H1 (cell line): ENCODE results near the gene UNC80. TPM values are rescaled to one million over a fixed set of nuclear protein-coding genes. Genes with fewer than 3 reads are reported as not detected.

Experiments used
- FOSL1 ChIP-seq: IDR thresholded peaks from 2 replicates; pipeline ENCODE4 v1.6.1; 2011; ENCODE audit warnings: mild to moderate bottlenecking, low read depth, low read length, moderate library complexity; ENCODE audit not compliant: insufficient read depth
- GTF2F1 ChIP-seq: IDR thresholded peaks from 2 replicates; pipeline ENCODE4 v1.6.1; 2012; ENCODE audit warnings: low read depth, low read length, improper control_type of control experiment, borderline replicate concordance
- KDM1A ChIP-seq: fragments of 200-600, 300-600 bp; sonication (generic); IDR thresholded peaks from 2 replicates; pipeline ENCODE4 v1.7.1; 2016; ENCODE audit warnings: mild to moderate bottlenecking, low read length, borderline replicate concordance
- PHF8 ChIP-seq: fragments of 200-600 bp; sonication (generic); conservative IDR thresholded peaks from 2 replicates; pipeline ENCODE4 v1.7.1; 2012; ENCODE audit warnings: low read depth, mild to moderate bottlenecking, inconsistent platforms, low read length, moderate library complexity
- POU5F1 ChIP-seq: IDR thresholded peaks from 2 replicates; pipeline ENCODE4 v1.6.1; 2011; ENCODE audit warnings: low read depth, mild to moderate bottlenecking, low read length, moderate library complexity
- polyA plus RNA-seq, 7 experiments: library from polyadenylated mRNA; depleted of rRNA in 3 of 7; stranded (reverse) in 5 of 7; unstranded in 2 of 7; fragments of >200 nt in 5 of 7; fragments of 200-250 nt in 2 of 7; gene quantifications; 1 replicate in 5 of 7; 2 replicates in 1 of 7; 4 replicates in 1 of 7; pipeline versions ENCODE4 v1.2.1 to v1.2.3, GENCODE V29; 2011 to 2013; ENCODE audit warnings: missing spikeins in 2 of 7, mixed read lengths in 2 of 7
- total RNA-seq: library from RNA; stranded (reverse); fragmentation: NEBNext Ultra II Directional; extraction: Animal tissue kit (Norgen Biotek cat#: 25700); gene quantifications from 2 replicates; pipeline ENCODE4 v1.2.1, GENCODE V29; 2021
- TF ChIP-seq, protein P1 (sequence below): IDR thresholded peaks from 2 replicates; pipeline ENCODE4 v1.6.1; 2011; ENCODE audit warnings: low read depth, mild to moderate bottlenecking, low read length; ENCODE audit not compliant: insufficient read depth
- TF ChIP-seq, protein P2 (sequence below): fragments of 300-600 bp; sonication (generic); IDR thresholded peaks from 2 replicates; pipeline ENCODE4 v1.7.1; 2012; ENCODE audit warnings: low read length, moderate library complexity, mild to moderate bottlenecking, inconsistent platforms; ENCODE audit not compliant: insufficient replicate concordance

UNC80 gene
- total and polyA plus RNA-seq, 2 of the 8 experiments (the other 6 are each of a cell fraction or from before 2014, with no cell fraction given) = 0.53 to 0.56 TPM

DNA sequence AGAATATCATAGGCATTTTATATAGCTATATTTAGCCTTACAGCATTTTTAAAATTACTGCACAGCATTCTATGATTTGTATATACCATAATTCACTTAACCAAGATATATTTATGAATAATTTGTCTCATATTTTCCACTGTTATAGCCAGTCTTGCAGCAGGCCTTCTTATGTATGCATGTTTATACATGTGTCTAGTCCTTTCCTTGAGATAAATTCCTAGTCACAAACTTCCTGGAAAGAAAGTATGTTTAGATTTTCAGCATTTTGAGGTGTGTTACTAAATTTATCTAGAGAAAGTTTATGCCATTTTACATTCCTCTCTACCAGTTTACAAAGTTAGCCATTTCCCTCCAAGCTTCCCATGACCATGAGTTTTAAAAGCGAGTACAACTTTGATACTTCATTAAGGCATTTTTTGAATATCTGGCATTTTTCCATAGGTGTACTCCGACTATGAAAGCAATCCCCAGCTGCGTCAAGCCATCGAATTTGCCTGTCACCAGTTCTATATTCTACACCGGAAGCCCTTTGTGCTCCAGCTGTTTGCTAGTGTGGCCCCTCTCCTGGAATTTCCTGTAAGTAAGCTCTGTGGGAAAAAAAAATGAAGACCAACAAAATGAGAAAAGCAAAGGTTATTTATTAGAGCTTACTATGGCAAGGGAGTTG lies 171.4 kb downstream of the UNC80 start (continued):
- TF ChIP-seq GTF2F1 (no peak), PHF8 (no peak), FOSL1 (no peak), KDM1A (no peak), POU5F1 (no peak)
- TF ChIP-seq, protein P1, sequence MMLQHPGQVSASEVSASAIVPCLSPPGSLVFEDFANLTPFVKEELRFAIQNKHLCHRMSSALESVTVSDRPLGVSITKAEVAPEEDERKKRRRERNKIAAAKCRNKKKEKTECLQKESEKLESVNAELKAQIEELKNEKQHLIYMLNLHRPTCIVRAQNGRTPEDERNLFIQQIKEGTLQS = no peak
- TF ChIP-seq, protein P2, sequence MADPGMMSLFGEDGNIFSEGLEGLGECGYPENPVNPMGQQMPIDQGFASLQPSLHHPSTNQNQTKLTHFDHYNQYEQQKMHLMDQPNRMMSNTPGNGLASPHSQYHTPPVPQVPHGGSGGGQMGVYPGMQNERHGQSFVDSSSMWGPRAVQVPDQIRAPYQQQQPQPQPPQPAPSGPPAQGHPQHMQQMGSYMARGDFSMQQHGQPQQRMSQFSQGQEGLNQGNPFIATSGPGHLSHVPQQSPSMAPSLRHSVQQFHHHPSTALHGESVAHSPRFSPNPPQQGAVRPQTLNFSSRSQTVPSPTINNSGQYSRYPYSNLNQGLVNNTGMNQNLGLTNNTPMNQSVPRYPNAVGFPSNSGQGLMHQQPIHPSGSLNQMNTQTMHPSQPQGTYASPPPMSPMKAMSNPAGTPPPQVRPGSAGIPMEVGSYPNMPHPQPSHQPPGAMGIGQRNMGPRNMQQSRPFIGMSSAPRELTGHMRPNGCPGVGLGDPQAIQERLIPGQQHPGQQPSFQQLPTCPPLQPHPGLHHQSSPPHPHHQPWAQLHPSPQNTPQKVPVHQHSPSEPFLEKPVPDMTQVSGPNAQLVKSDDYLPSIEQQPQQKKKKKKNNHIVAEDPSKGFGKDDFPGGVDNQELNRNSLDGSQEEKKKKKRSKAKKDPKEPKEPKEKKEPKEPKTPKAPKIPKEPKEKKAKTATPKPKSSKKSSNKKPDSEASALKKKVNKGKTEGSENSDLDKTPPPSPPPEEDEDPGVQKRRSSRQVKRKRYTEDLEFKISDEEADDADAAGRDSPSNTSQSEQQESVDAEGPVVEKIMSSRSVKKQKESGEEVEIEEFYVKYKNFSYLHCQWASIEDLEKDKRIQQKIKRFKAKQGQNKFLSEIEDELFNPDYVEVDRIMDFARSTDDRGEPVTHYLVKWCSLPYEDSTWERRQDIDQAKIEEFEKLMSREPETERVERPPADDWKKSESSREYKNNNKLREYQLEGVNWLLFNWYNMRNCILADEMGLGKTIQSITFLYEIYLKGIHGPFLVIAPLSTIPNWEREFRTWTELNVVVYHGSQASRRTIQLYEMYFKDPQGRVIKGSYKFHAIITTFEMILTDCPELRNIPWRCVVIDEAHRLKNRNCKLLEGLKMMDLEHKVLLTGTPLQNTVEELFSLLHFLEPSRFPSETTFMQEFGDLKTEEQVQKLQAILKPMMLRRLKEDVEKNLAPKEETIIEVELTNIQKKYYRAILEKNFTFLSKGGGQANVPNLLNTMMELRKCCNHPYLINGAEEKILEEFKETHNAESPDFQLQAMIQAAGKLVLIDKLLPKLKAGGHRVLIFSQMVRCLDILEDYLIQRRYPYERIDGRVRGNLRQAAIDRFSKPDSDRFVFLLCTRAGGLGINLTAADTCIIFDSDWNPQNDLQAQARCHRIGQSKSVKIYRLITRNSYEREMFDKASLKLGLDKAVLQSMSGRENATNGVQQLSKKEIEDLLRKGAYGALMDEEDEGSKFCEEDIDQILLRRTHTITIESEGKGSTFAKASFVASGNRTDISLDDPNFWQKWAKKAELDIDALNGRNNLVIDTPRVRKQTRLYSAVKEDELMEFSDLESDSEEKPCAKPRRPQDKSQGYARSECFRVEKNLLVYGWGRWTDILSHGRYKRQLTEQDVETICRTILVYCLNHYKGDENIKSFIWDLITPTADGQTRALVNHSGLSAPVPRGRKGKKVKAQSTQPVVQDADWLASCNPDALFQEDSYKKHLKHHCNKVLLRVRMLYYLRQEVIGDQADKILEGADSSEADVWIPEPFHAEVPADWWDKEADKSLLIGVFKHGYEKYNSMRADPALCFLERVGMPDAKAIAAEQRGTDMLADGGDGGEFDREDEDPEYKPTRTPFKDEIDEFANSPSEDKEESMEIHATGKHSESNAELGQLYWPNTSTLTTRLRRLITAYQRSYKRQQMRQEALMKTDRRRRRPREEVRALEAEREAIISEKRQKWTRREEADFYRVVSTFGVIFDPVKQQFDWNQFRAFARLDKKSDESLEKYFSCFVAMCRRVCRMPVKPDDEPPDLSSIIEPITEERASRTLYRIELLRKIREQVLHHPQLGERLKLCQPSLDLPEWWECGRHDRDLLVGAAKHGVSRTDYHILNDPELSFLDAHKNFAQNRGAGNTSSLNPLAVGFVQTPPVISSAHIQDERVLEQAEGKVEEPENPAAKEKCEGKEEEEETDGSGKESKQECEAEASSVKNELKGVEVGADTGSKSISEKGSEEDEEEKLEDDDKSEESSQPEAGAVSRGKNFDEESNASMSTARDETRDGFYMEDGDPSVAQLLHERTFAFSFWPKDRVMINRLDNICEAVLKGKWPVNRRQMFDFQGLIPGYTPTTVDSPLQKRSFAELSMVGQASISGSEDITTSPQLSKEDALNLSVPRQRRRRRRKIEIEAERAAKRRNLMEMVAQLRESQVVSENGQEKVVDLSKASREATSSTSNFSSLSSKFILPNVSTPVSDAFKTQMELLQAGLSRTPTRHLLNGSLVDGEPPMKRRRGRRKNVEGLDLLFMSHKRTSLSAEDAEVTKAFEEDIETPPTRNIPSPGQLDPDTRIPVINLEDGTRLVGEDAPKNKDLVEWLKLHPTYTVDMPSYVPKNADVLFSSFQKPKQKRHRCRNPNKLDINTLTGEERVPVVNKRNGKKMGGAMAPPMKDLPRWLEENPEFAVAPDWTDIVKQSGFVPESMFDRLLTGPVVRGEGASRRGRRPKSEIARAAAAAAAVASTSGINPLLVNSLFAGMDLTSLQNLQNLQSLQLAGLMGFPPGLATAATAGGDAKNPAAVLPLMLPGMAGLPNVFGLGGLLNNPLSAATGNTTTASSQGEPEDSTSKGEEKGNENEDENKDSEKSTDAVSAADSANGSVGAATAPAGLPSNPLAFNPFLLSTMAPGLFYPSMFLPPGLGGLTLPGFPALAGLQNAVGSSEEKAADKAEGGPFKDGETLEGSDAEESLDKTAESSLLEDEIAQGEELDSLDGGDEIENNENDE = no peak
- TF ChIP-seq, all 59 proteins: peak for 0
